ENCODE measurements around the gene FMN1.

Gene FMN1

GRCh38 chr15:32817577-32817976 lies 376.9 kb downstream of the FMN1 start:
- DNase-seq (ENCODE audit: low read depth): no peak
- TF ChIP-seq CTCF (IDR thresholded peaks at IDR 0.05; ENCODE audit: control insufficient read depth, insufficient read depth, low read depth, low read length, missing control alignments): no peak
- no peak overlapping the region for H3K4me3 ChIP-seq (ENCODE audit: control insufficient read depth, low read depth, low read length)

GRCh38 chr15:32807331-32807730 lies 387.2 kb downstream of the FMN1 start:
- no peak for DNase-seq (ENCODE audit: low read depth)
- TF ChIP-seq CTCF (IDR thresholded peaks at IDR 0.05; ENCODE audit: control insufficient read depth, insufficient read depth, low read depth, low read length, missing control alignments): no peak
- H3K4me3 ChIP-seq (ENCODE audit: control insufficient read depth, low read depth, low read length): no peak overlapping the region

GRCh38 chr15:32803631-32804030 lies 390.9 kb downstream of the FMN1 start:
- no peak for DNase-seq (ENCODE audit: low read depth)
- no peak for TF ChIP-seq CTCF (IDR thresholded peaks at IDR 0.05; ENCODE audit: control insufficient read depth, insufficient read depth, low read depth, low read length, missing control alignments)
- no peak overlapping the region for H3K4me3 ChIP-seq (ENCODE audit: control insufficient read depth, low read depth, low read length)

GRCh38 chr15:32802286-32802936 lies 392.1 kb downstream of the FMN1 start:
- no peak overlapping the region for H3K4me3 ChIP-seq (ENCODE audit: control insufficient read depth, low read depth, low read length)
- TF ChIP-seq CTCF (IDR thresholded peaks at IDR 0.05; ENCODE audit: control insufficient read depth, insufficient read depth, low read depth, low read length, missing control alignments): no peak
- peak; percentile 96 for DNase-seq (ENCODE audit: low read depth)

- no peak for TF ChIP-seq CTCF (IDR thresholded peaks at IDR 0.05; ENCODE audit: control insufficient read depth, insufficient read depth, low read depth, low read length, missing control alignments)
Observed at GRCh38 chr15:32799936-32800535, 394.5 kb downstream of the FMN1 start.

GRCh38 chr15:32796856-32797255 lies 397.7 kb downstream of the FMN1 start:
- no peak for DNase-seq (ENCODE audit: low read depth)
- no peak for TF ChIP-seq CTCF (IDR thresholded peaks at IDR 0.05; ENCODE audit: control insufficient read depth, insufficient read depth, low read depth, low read length, missing control alignments)

More at GRCh38 chr15:32799936-32800535, 394.5 kb downstream of the FMN1 start:
- no peak for DNase-seq (ENCODE audit: low read depth)
- no peak overlapping the region for H3K4me3 ChIP-seq (ENCODE audit: control insufficient read depth, low read depth, low read length)

More at GRCh38 chr15:32796856-32797255, 397.7 kb downstream of the FMN1 start:
- H3K4me3 ChIP-seq (ENCODE audit: control insufficient read depth, low read depth, low read length): no peak overlapping the region

Measured in AG09309 (cell line).